NCI-H460 (cell line): ENCODE measurements around the gene BMP10. TPM values are rescaled to one million over a fixed set of nuclear protein-coding genes. Genes with fewer than 3 reads are reported as not detected.

Experiments
- DNase-seq: peaks from one replicate; pipeline ENCODE4 v3.0.0-alpha.2; 2016; ENCODE audit warnings: low read depth; ENCODE audit errors: extremely low read depth
- total RNA-seq: library from RNA; depleted of rRNA; stranded (reverse); fragments of >200 nt; shearing (Covaris generic); gene quantifications from 2 replicates; pipeline ENCODE4 v1.2.3, GENCODE V29; 2014

BMP10 gene
- total RNA-seq, 1 experiment from 2014 or later = not detected

- no peak for DNase-seq
Observed at GRCh38 chr2:68853915-68854314, 17.3 kb downstream of the BMP10 start.

GRCh38 chr2:68853035-68853434, 18.2 kb downstream of the BMP10 start:
- no peak for DNase-seq

GRCh38 chr2:68850524-68850923, 20.7 kb downstream of the BMP10 start:
- no peak for DNase-seq

GRCh38 chr2:68849579-68850030, 21.6 kb downstream of the BMP10 start:
- DNase-seq = no peak

GRCh38 chr2:68847751-68848150, 23.4 kb downstream of the BMP10 start:
- DNase-seq = no peak

GRCh38 chr2:68846091-68846490, 25.1 kb downstream of the BMP10 start:
- DNase-seq = no peak

GRCh38 chr2:68845043-68845442, 26.2 kb downstream of the BMP10 start:
- no peak for DNase-seq

GRCh38 chr2:68839260-68839833, 31.9 kb downstream of the BMP10 start:
- no peak for DNase-seq

- DNase-seq = no peak
Observed at GRCh38 chr2:68838641-68839040, 32.6 kb downstream of the BMP10 start.

- no peak for DNase-seq
Observed at GRCh38 chr2:68837861-68838341, 33.3 kb downstream of the BMP10 start.

GRCh38 chr2:68837164-68837860, 33.9 kb downstream of the BMP10 start:
- DNase-seq = no peak

GRCh38 chr2:68835621-68836020, 35.6 kb downstream of the BMP10 start:
- DNase-seq = no peak

GRCh38 chr2:68834737-68835376, 36.3 kb downstream of the BMP10 start:
- no peak for DNase-seq

GRCh38 chr2:68833162-68833561, 38.0 kb downstream of the BMP10 start:
- DNase-seq = no peak

- DNase-seq = peak; percentile 64
Observed at GRCh38 chr2:68832233-68832869, 38.8 kb downstream of the BMP10 start.

GRCh38 chr2:68831686-68832232, 39.4 kb downstream of the BMP10 start:
- no peak for DNase-seq

GRCh38 chr2:68829749-68830148, 41.4 kb downstream of the BMP10 start:
- no peak for DNase-seq

GRCh38 chr2:68828887-68829708, 42.1 kb downstream of the BMP10 start:
- peak; percentile 84 for DNase-seq

- DNase-seq = no peak
Observed at GRCh38 chr2:68827666-68828065, 43.5 kb downstream of the BMP10 start.

- no peak for DNase-seq
Observed at GRCh38 chr2:68825866-68826265, 45.3 kb downstream of the BMP10 start.
